Stimulated activated CD4-positive, alpha-beta T cell treated with anti-CD3 and anti-CD28 coated beads, Interleukin-4, amount 100 ng/mL, for 24 hours (primary cell): Measurements from ENCODE around the gene ERO1B.
"Not testable (repeated sequence)": the region's sequence is repeated elsewhere in the genome, so short reads cannot be mapped to it uniquely, and the experiment has no call there.

Experiments
- DNase-seq: peaks from one replicate; pipeline ENCODE4 v3.0.0-alpha.2; 2020

ERO1B gene

GRCh38 chr1:236281654-236282424 lies at the start of gene ERO1B:
ERO1B (minus strand) TSS chr1:236281958; CDS start chr1:236281783, 175 bp downstream.
- peak; percentile 97 for DNase-seq

GRCh38 chr1:236331412-236331811 lies 49.7 kb upstream of the ERO1B start:
- not testable (repeated sequence) for DNase-seq

GRCh38 chr1:236326432-236326831 lies 44.7 kb upstream of the ERO1B start:
- DNase-seq: no peak

GRCh38 chr1:236325567-236325966 lies 43.8 kb upstream of the ERO1B start:
- no peak for DNase-seq

- no peak for DNase-seq
These were observed 42.2 kb upstream of the ERO1B start for GRCh38 chr1:236323819-236324411.

- no peak for DNase-seq
These were observed 41.0 kb upstream of the ERO1B start for GRCh38 chr1:236322566-236323409.

GRCh38 chr1:236321101-236321500 lies 39.3 kb upstream of the ERO1B start:
- DNase-seq: no peak

GRCh38 chr1:236320671-236321070 lies 38.9 kb upstream of the ERO1B start:
- DNase-seq: no peak

GRCh38 chr1:236320214-236320613 lies 38.5 kb upstream of the ERO1B start:
- DNase-seq: no peak

GRCh38 chr1:236316437-236316836 lies 34.7 kb upstream of the ERO1B start:
- DNase-seq: no peak

GRCh38 chr1:236315518-236315917 lies 33.8 kb upstream of the ERO1B start:
- no peak for DNase-seq

GRCh38 chr1:236315092-236315491 lies 33.3 kb upstream of the ERO1B start:
- no peak for DNase-seq

GRCh38 chr1:236314050-236314449 lies 32.3 kb upstream of the ERO1B start:
- DNase-seq: not testable (repeated sequence)

- no peak for DNase-seq
These were observed 31.7 kb upstream of the ERO1B start for GRCh38 chr1:236313427-236313826.

- no peak for DNase-seq
These were observed 29.3 kb upstream of the ERO1B start for GRCh38 chr1:236311040-236311439.

- no peak for DNase-seq
These were observed 27.1 kb upstream of the ERO1B start for GRCh38 chr1:236308827-236309226.

GRCh38 chr1:236307435-236307834 lies 25.7 kb upstream of the ERO1B start:
- no peak for DNase-seq

- no peak for DNase-seq
These were observed 22.9 kb upstream of the ERO1B start for GRCh38 chr1:236304682-236305081.

GRCh38 chr1:236303675-236304074 lies 21.9 kb upstream of the ERO1B start:
- DNase-seq: no peak

GRCh38 chr1:236302941-236303340 lies 21.2 kb upstream of the ERO1B start:
- DNase-seq: no peak

- DNase-seq: no peak
These were observed 20.2 kb upstream of the ERO1B start for GRCh38 chr1:236301958-236302335.

- DNase-seq: no peak
These were observed 19.6 kb upstream of the ERO1B start for GRCh38 chr1:236301080-236301957.

GRCh38 chr1:236297161-236297560 lies 15.4 kb upstream of the ERO1B start:
- DNase-seq: no peak
